IMR-90 (cell line): Measurements from ENCODE around the gene CDC25B. TPM values are rescaled to one million over a fixed set of nuclear protein-coding genes. Genes with fewer than 3 reads are reported as not detected.

Experiments
- ATAC-seq: fragments of 200-7000 bp; cut with Tn5 transposase; 2 replicates; pipeline ENCODE4 v1.9.1; 2020; ENCODE audit warnings: low read depth, mild to moderate bottlenecking, moderate library complexity
- BruUV-seq: library from RNA; stranded (reverse); fragments of 400-500 nt; replicated peaks from 2 replicates; lab custom pipeline; 2021; lab: Mats Ljungman, UMichigan
- CTCF ChIA-PET: fragments of 300-600 bp; formaldehyde crosslinking; extraction: SDS; loops from one replicate; lab custom pipeline; 2021; ENCODE audit warnings: antibody characterized with exemption; lab: Yijun Ruan, JAX
- POLR2A ChIA-PET: fragments of 300-600 bp; sonication (Branson Sonifier 250); formaldehyde crosslinking; loops from one replicate; lab custom pipeline; 2022; ENCODE audit warnings: antibody characterized with exemption; ENCODE audit not compliant: unreplicated experiment; lab: Charles Lee
- DNase-seq: peaks from one replicate; pipeline ENCODE4 v3.0.0; 2013
- H2AFZ ChIP-seq: replicated peaks from 2 replicates; pipeline ENCODE3; 2013; ENCODE audit warnings: low read length, mild to moderate bottlenecking; ENCODE audit not compliant: poor library complexity
- H2AK5ac ChIP-seq: 2 replicates; pipeline ENCODE4 v1.6.1; 2013; ENCODE audit warnings: low read depth, low read length, inconsistent platforms
- H2AK9ac ChIP-seq: replicated peaks from 2 replicates; pipeline ENCODE3; 2013; ENCODE audit warnings: mild to moderate bottlenecking, low read depth, low read length, moderate library complexity; ENCODE audit not compliant: poor library complexity
- H2BK120ac ChIP-seq: 2 replicates; pipeline ENCODE4 v1.6.1; 2013; ENCODE audit warnings: low read depth, low read length, inconsistent platforms
- H2BK15ac ChIP-seq: 3 replicates; pipeline ENCODE4 v1.6.1; 2013; ENCODE audit warnings: low read depth, low read length, inconsistent platforms
- H2BK20ac ChIP-seq: 2 replicates; pipeline ENCODE4 v1.6.1; 2013; ENCODE audit warnings: low read depth, mild to moderate bottlenecking, inconsistent platforms, low read length, moderate library complexity
- H2BK5ac ChIP-seq: 2 replicates; pipeline ENCODE4 v1.6.1; 2013; ENCODE audit warnings: mild to moderate bottlenecking, low read depth, low read length, inconsistent platforms; ENCODE audit not compliant: poor library complexity, severe bottlenecking
- H3K14ac ChIP-seq: replicated peaks from 2 replicates; pipeline ENCODE4 v1.6.1; 2013; ENCODE audit warnings: low read depth, low read length, inconsistent platforms
- H3K18ac ChIP-seq: 2 replicates; pipeline ENCODE4 v1.6.1; 2013; ENCODE audit warnings: low read depth, low read length, control low read depth
- H3K23ac ChIP-seq: 2 replicates; pipeline ENCODE4 v1.6.1; 2013; ENCODE audit warnings: low read depth, low read length, inconsistent platforms
- H3K27ac ChIP-seq: 2 replicates; pipeline ENCODE4 v1.5.1; 2013; ENCODE audit warnings: mild to moderate bottlenecking, control low read depth, low read length; ENCODE audit not compliant: insufficient read depth
- H3K27me3 ChIP-seq: 2 replicates; pipeline ENCODE4 v1.6.1; 2013; ENCODE audit warnings: low read length; ENCODE audit not compliant: control insufficient read depth, insufficient read depth
- H3K36me3 ChIP-seq: 2 replicates; pipeline ENCODE4 v1.6.1; 2013; ENCODE audit warnings: low read length, mixed read lengths; ENCODE audit not compliant: control insufficient read depth, insufficient read depth
- H3K4ac ChIP-seq: 2 replicates; pipeline ENCODE4 v1.6.1; 2013; ENCODE audit warnings: low read depth, low read length, inconsistent platforms
- H3K4me1 ChIP-seq: 2 replicates; pipeline ENCODE4 v1.6.1; 2013; ENCODE audit warnings: low read length, mixed read lengths; ENCODE audit not compliant: control insufficient read depth, insufficient read depth
- H3K4me2 ChIP-seq: 2 replicates; pipeline ENCODE4 v1.6.1; 2013; ENCODE audit warnings: low read depth, mild to moderate bottlenecking, control low read depth, low read length, moderate library complexity
- H3K4me3 ChIP-seq: 2 replicates; pipeline ENCODE4 v1.5.1; 2013; ENCODE audit warnings: low read depth, mild to moderate bottlenecking, control low read depth, low read length, moderate library complexity; ENCODE audit not compliant: insufficient read depth
- H3K56ac ChIP-seq: 2 replicates; pipeline ENCODE4 v1.6.1; 2013; ENCODE audit warnings: low read length, inconsistent platforms; ENCODE audit not compliant: insufficient read depth; ENCODE audit errors: extremely low read depth
- H3K79me1 ChIP-seq, 2 experiments: 2 replicates each; pipeline ENCODE4 v1.6.1; 2013; ENCODE audit warnings: low read length in 2 of 2, inconsistent platforms in 1 of 2, low read depth in 1 of 2
- H3K9ac ChIP-seq: 2 replicates; pipeline ENCODE4 v1.6.1; 2013; ENCODE audit warnings: low read depth, low read length, control low read depth
- H3K9me1 ChIP-seq: 2 replicates; pipeline ENCODE4 v1.6.1; 2013; ENCODE audit warnings: low read length, inconsistent platforms; ENCODE audit not compliant: insufficient read depth
- H3K9me3 ChIP-seq: 2 replicates; pipeline ENCODE4 v1.6.1; 2013; ENCODE audit warnings: low read length; ENCODE audit not compliant: control insufficient read depth, insufficient read depth
- H4K20me1 ChIP-seq: 2 replicates; pipeline ENCODE4 v1.6.1; 2013; ENCODE audit warnings: low read length, inconsistent platforms; ENCODE audit not compliant: insufficient read depth
- H4K5ac ChIP-seq: 2 replicates; pipeline ENCODE4 v1.6.1; 2013; ENCODE audit warnings: mild to moderate bottlenecking, low read depth, low read length, control low read depth
- H4K8ac ChIP-seq, 2 experiments: 2 replicates each; pipeline ENCODE4 v1.6.1; 2013; ENCODE audit warnings: low read depth in 2 of 2, low read length in 2 of 2, control low read depth in 1 of 2, inconsistent platforms in 1 of 2
- H4K91ac ChIP-seq: 2 replicates; pipeline ENCODE4 v1.6.1; 2013; ENCODE audit warnings: low read depth, low read length, inconsistent platforms; ENCODE audit not compliant: insufficient read depth
- BHLHE40 ChIP-seq: fragments of 150-350 bp; IDR thresholded peaks from 2 replicates; pipeline ENCODE4 v1.6.1; 2016; ENCODE audit warnings: mild to moderate bottlenecking, low read depth, low read length
- MAZ ChIP-seq: IDR thresholded peaks from 2 replicates; pipeline ENCODE4 v1.6.1; 2012; ENCODE audit warnings: low read depth, mild to moderate bottlenecking, low read length, improper control_type of control experiment, moderate library complexity, borderline replicate concordance
- MXI1 ChIP-seq: IDR thresholded peaks from 2 replicates; pipeline ENCODE4 v1.6.1; 2012; ENCODE audit warnings: low read depth, mild to moderate bottlenecking, low read length, moderate library complexity, borderline replicate concordance
- POLR2A ChIP-seq: IDR thresholded peaks from 2 replicates; pipeline ENCODE4 v1.6.1; 2012; ENCODE audit warnings: mild to moderate bottlenecking, low read depth, low read length
- RAD21 ChIP-seq: IDR thresholded peaks from 2 replicates; pipeline ENCODE4 v1.6.1; 2012; ENCODE audit warnings: low read length, improper control_type of control experiment
- RFX5 ChIP-seq: IDR thresholded peaks from 2 replicates; pipeline ENCODE4 v1.8.0; 2012; ENCODE audit warnings: low read depth, mild to moderate bottlenecking, low read length, moderate library complexity
- USF2 ChIP-seq: fragments of 150-350 bp; IDR thresholded peaks from 2 replicates; pipeline ENCODE4 v1.6.1; 2017; ENCODE audit warnings: mild to moderate bottlenecking, antibody characterized with exemption, low read length, low read depth
- WGBS, 2 experiments: methylation state at CpG; one replicate each; pipeline versions ENCODE4 v1.1.5 to v1.1.7; 2013; ENCODE audit warnings: missing lambda C conversion rate in 2 of 2; ENCODE audit not compliant: insufficient read length in 1 of 2; ENCODE audit errors: extremely low coverage in 2 of 2; 5-methylcytosine and 5-hydroxymethylcytosine counted together
- dilution Hi-C: fragments of 300-500 bp; cut with HindIII; formaldehyde crosslinking; loops from one replicate; pipeline ENCODE4 v1.14.3; 2018; ENCODE audit warnings: low sequenced_read_pairs; ENCODE audit not compliant: unreplicated experiment
- in situ Hi-C: fragments of 300-500 bp; cut with MboI; formaldehyde crosslinking; loops from 3 replicates; pipeline ENCODE4 v1.14.3; 2019; ENCODE audit warnings: low sequenced_read_pairs, inconsistent platforms, mixed read lengths
- intact Hi-C: fragments of 100-400 bp; cut with micrococcal nuclease; formaldehyde crosslinking; loops from 2 replicates; pipeline ENCODE4 v1.10.0; 2022
- polyA plus RNA-seq, 3 experiments: library from polyadenylated mRNA; depleted of rRNA; stranded (reverse); fragments of >200 nt; gene quantifications; 2 replicates each; pipeline ENCODE4 v1.2.3, GENCODE V29; 2012; ENCODE audit warnings: low replicate concordance in 1 of 3
- total RNA-seq: library from RNA; depleted of rRNA; stranded (reverse); fragments of >200 nt; gene quantifications from 2 replicates; pipeline ENCODE4 v1.2.3, GENCODE V29; 2012
- TF ChIP-seq, protein P1 (sequence below): fragments of 150-350 bp; IDR thresholded peaks from 2 replicates; pipeline ENCODE4 v1.6.1; 2016; ENCODE audit warnings: low read depth, mild to moderate bottlenecking, low read length, moderate library complexity, borderline replicate concordance
- TF ChIP-seq, protein P2 (sequence below): conservative IDR thresholded peaks from 2 replicates; pipeline ENCODE4 v1.5.1; 2012; ENCODE audit warnings: mild to moderate bottlenecking, low read depth, low read length, improper control_type of control experiment

CDC25B gene
- total and polyA plus RNA-seq, 2 of the 4 experiments (the other 2 are of a cell fraction) = 14.5 to 50.5 TPM

DNA sequence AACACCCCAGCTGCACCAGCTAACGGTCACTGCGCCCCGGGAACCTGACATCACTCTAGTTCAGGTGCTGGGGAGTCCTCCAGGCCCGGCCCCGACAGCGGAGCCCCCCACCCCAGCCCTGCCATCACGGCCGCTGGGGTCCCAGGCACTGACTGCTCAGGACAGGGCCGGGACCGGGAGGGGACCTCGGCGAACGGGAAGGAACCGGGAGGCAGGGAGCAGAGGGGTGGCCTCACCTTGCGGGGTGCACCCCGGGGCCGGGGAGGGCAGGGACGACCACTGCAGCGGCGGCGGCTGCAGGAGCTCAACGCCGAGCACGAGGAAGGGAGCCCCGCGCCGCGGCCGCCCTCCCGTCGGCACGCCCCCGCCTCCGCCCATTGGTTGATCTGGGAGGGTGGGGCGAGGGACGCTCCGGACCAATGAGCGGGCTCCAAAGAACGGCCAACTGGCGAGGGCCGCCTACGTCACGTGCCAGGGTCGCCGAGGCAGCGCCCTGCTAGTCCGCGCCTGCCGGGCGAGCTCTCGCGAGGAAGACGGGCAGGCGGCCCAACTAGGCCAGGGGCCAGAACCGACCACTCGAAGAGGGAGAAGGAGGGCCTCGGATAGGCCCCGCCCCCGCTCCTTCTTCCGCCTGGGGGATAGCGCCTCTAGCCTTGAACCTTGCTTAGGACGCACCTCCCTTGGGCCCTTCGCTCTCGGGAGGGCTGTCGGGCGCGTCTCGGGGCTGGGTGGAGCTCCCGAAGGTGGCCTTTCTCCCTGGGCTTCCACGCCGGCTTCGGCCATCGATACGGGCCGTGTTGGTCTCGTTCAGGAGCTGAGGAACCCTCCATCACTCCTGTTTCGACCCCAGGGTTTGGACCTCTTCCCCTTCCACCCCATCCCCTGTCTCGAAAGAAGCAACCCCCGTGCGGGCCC is 28.4 kb upstream of the CDC25B start, which contains the start of gene ADISSP:
ADISSP (minus strand) TSS at position 327 of the 915 bp plus-strand sequence. CDS start 7,653 bp downstream, outside the sequence.
- H3K23ac ChIP-seq = peak within 1 kb of the TSS; percentile 68; the same call in 1 of the 2 replicates
- H3K4me2 ChIP-seq = peak within 1 kb of the TSS; percentile 99
- H4K20me1 ChIP-seq = no peaks in the 10 kb centered on the region; the same call in 1 of the 2 replicates
- in situ Hi-C loops (no loop called here), intact Hi-C loops (loop anchor here (2.0 to 5.0 kb wide), 2 partner anchors 51 to 90 kb away; no protein-coding TSS in a partner anchor), dilution Hi-C loops (no loop called here)
- ChIA-PET CTCF (interaction anchor here (0.8 to 1.9 kb wide), 5 partner anchors 9 to 81 kb away, joined by 3 to 9 read pairs (median 3); partner anchors contain the start of genes CENPB and SPEF1), POLR2A (interaction anchor here (1.2 kb wide), 1 partner anchor 10 kb away, joined by 4 read pairs; no protein-coding TSS in a partner anchor)
- H3K9ac ChIP-seq = peak within 1 kb of the TSS; percentile 71
- H2AFZ ChIP-seq = peak within 1 kb of the TSS; percentile 96
- peak within 1 kb of the TSS; percentile 89 for H3K27ac ChIP-seq
- H3K79me1 ChIP-seq = peaks cover 13 to 29% of the 10 kb centered on the region in 2 experiments
- no TSS peak for BruUV-seq
- H3K56ac ChIP-seq = peak within 1 kb of the TSS; percentile 37; the same call in 1 of the 2 replicates
- DNase-seq (peak; percentile 98), ATAC-seq (peak; percentile 96)
- H4K5ac ChIP-seq = peak within 1 kb of the TSS; percentile 76
- H3K36me3 ChIP-seq = no peaks in the 10 kb centered on the region
- H4K91ac ChIP-seq = peak within 1 kb of the TSS; percentile 64
- peak within 1 kb of the TSS; percentile 53; the same call in 1 of the 2 replicates for H2BK120ac ChIP-seq
- H3K14ac ChIP-seq = peak within 1 kb of the TSS; percentile 69
- H3K27me3 ChIP-seq = no peaks in the 10 kb centered on the region
- peak within 1 kb of the TSS; percentile 92 to 97 for H4K8ac ChIP-seq
- peak within 1 kb of the TSS; percentile 32 for H3K18ac ChIP-seq
- H3K9me3 ChIP-seq = no peaks in the 10 kb centered on the region
- peaks cover 11% of the 10 kb centered on the region for H3K4me1 ChIP-seq
- H3K9me1 ChIP-seq = no peaks in the 10 kb centered on the region; the same call in 1 of the 2 replicates
- H3K4me3 ChIP-seq = peak within 1 kb of the TSS; percentile 67
- H3K4ac ChIP-seq = peak within 1 kb of the TSS; percentile 87
- 0% methylated on average over 41 of the region's 80 CpGs; no CpG with 5 or more reads in 1 of the 2 experiments for WGBS, 2 experiments
- H2BK20ac ChIP-seq = no peak within 1 kb of the TSS
- peak within 1 kb of the TSS; percentile 86 for H2AK5ac ChIP-seq
- peak within 1 kb of the TSS; percentile 6; the same call in 1 of the 3 replicates for H2BK15ac ChIP-seq
- peak within 1 kb of the TSS; percentile 66 for H2BK5ac ChIP-seq
- H2AK9ac ChIP-seq = peak within 1 kb of the TSS; percentile 94
- TF ChIP-seq MAZ (peak; percentile 68; the same call in 1 of the 2 replicates), RAD21 (no peak), USF2 (peak; percentile 97), POLR2A (peak; percentile 79), RFX5 (no peak), BHLHE40 (peak; percentile 89), MXI1 (peak; percentile 92; the same call in 1 of the 2 replicates)
- TF ChIP-seq, protein P1, sequence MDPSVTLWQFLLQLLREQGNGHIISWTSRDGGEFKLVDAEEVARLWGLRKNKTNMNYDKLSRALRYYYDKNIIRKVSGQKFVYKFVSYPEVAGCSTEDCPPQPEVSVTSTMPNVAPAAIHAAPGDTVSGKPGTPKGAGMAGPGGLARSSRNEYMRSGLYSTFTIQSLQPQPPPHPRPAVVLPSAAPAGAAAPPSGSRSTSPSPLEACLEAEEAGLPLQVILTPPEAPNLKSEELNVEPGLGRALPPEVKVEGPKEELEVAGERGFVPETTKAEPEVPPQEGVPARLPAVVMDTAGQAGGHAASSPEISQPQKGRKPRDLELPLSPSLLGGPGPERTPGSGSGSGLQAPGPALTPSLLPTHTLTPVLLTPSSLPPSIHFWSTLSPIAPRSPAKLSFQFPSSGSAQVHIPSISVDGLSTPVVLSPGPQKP = no peak
- TF ChIP-seq, protein P2, sequence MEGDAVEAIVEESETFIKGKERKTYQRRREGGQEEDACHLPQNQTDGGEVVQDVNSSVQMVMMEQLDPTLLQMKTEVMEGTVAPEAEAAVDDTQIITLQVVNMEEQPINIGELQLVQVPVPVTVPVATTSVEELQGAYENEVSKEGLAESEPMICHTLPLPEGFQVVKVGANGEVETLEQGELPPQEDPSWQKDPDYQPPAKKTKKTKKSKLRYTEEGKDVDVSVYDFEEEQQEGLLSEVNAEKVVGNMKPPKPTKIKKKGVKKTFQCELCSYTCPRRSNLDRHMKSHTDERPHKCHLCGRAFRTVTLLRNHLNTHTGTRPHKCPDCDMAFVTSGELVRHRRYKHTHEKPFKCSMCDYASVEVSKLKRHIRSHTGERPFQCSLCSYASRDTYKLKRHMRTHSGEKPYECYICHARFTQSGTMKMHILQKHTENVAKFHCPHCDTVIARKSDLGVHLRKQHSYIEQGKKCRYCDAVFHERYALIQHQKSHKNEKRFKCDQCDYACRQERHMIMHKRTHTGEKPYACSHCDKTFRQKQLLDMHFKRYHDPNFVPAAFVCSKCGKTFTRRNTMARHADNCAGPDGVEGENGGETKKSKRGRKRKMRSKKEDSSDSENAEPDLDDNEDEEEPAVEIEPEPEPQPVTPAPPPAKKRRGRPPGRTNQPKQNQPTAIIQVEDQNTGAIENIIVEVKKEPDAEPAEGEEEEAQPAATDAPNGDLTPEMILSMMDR = peak; percentile 11; the same call in 1 of the 2 replicates
